LNCaP clone FGC (cell line): ENCODE data around the gene EML2.
"Not testable (repeated sequence)": the region's sequence is repeated elsewhere in the genome, so short reads cannot be mapped to it uniquely, and the experiment has no call there.

Experiments
- DNase-seq: peaks from one replicate; pipeline ENCODE4 v3.0.0-alpha.2; 2011; ENCODE audit warnings: low read depth
- H3K4me3 ChIP-seq: 2 replicates; pipeline ENCODE4 v1.5.1; 2011; ENCODE audit warnings: mild to moderate bottlenecking, low read depth, low read length, control low read depth
- TF ChIP-seq, protein P1 (sequence below): IDR thresholded peaks from 2 replicates; pipeline ENCODE4 v1.5.1; 2012; ENCODE audit warnings: mild to moderate bottlenecking; ENCODE audit not compliant: control insufficient read depth, insufficient read depth; ENCODE audit errors: extremely low read depth

The EML2 gene, protein sequence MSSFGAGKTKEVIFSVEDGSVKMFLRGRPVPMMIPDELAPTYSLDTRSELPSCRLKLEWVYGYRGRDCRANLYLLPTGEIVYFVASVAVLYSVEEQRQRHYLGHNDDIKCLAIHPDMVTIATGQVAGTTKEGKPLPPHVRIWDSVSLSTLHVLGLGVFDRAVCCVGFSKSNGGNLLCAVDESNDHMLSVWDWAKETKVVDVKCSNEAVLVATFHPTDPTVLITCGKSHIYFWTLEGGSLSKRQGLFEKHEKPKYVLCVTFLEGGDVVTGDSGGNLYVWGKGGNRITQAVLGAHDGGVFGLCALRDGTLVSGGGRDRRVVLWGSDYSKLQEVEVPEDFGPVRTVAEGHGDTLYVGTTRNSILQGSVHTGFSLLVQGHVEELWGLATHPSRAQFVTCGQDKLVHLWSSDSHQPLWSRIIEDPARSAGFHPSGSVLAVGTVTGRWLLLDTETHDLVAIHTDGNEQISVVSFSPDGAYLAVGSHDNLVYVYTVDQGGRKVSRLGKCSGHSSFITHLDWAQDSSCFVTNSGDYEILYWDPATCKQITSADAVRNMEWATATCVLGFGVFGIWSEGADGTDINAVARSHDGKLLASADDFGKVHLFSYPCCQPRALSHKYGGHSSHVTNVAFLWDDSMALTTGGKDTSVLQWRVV

DNA sequence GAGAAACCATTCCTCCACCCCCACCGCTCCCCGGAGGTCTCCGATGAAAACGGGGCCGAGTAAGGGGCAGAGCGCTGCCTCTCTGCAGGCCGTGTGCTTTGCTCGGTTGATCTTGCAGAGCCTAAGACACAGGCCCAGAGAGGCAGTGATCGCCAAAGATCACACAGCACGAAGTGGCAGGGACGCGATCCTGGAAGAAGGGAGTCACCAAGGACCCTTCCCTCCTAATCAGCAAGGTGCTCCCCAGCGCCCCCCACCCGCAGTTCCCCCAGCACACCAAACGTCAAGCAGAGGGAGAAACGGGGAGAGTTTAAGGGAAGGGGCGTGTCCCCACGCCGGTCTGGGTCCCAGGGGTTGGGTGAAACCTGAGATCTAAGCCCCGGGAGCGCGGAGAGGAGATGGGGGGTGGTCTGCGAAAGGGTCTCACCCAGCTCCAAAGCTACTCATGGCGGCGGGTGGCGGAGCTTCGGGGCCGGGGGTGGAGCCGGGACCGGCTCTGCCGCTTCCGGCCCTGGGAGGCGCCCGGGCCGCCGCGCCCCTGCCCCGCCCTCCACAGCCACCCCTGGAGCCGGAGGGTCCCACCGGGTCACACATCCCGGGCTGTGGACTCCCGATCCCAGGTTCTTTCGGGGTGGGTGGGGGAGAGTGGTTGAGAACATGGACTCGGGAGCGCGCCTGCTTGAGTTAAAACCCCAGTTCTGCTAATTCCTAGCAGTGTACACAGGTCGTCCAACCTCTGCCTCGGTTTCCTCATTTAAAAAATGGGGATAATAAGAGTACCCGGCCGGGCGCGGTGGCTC lies at the start of gene EML2:
TSS of gene EML2 (minus strand) at position 468 of the 800 bp plus-strand sequence. CDS start at position 447, 21 bp downstream.
- no peak for DNase-seq
- TF ChIP-seq, protein P1, sequence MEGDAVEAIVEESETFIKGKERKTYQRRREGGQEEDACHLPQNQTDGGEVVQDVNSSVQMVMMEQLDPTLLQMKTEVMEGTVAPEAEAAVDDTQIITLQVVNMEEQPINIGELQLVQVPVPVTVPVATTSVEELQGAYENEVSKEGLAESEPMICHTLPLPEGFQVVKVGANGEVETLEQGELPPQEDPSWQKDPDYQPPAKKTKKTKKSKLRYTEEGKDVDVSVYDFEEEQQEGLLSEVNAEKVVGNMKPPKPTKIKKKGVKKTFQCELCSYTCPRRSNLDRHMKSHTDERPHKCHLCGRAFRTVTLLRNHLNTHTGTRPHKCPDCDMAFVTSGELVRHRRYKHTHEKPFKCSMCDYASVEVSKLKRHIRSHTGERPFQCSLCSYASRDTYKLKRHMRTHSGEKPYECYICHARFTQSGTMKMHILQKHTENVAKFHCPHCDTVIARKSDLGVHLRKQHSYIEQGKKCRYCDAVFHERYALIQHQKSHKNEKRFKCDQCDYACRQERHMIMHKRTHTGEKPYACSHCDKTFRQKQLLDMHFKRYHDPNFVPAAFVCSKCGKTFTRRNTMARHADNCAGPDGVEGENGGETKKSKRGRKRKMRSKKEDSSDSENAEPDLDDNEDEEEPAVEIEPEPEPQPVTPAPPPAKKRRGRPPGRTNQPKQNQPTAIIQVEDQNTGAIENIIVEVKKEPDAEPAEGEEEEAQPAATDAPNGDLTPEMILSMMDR = peak; percentile 32
- peak within 1 kb of the TSS; percentile 62 for H3K4me3 ChIP-seq

DNA sequence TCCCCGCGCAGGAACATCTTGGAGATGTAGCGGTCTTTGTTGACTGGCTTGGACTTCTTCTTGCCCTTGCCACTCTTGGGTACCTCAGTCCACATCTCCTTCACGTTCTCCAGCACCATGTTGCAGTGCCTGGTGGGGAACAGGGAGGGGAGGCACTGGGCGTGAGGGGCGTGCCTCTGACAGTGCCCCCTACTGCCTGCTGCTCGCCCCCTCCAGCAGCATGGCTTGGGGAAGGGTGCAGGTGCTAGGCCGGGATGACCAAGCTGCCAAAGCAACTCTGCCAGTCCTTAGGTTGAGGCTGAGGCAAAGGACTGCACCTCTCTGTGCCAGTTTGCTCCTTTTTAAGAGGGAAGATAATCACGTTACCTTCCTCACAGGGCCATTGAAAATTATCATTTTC lies 48.4 kb upstream of the EML2 start:
- DNase-seq = no peak
- TF ChIP-seq, protein P1 = no peak
- H3K4me3 ChIP-seq = no peak overlapping the region

DNA sequence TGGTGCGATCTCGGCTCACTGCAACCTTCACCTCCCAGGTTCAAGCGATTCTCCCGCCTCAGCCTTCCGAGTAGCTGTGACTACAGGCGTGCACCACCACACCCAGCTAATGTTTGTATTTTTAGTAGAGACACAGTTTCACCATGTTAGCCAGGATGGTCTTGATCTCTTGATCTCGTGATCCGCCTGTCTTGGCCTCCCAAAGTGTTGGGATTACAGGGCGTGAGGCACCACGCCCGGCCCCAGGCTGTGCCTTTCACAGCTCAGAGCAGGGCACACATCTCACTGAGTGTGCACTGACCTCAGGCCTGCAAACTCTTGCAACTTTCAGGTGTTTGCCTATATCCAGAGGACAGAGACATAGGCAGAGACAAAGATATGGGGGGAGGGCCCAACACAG lies 45.8 kb upstream of the EML2 start:
- not testable (repeated sequence) for DNase-seq, H3K4me3 ChIP-seq

DNA sequence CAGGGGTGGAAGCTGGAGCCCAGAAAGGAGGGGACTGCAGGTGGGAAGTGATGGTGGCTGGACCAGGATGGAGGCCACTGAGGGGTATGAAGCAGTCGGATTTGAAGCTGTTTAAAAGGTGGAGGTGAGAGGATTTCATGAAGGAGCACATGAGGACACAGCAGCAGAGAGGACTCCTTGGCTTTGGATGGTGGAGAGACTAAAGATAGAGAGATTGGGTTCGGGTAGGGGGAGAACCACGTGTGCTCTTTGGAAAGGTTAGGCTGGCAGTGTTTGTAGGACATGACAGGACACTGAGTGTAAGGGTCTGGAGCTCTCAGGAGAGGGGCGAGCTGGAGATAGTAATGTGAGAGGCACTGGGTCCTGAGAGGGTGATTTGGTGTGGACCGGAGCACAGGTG lies 43.7 kb upstream of the EML2 start:
- DNase-seq = no peak
- TF ChIP-seq, protein P1 = no peak
- H3K4me3 ChIP-seq = no peak overlapping the region

DNA sequence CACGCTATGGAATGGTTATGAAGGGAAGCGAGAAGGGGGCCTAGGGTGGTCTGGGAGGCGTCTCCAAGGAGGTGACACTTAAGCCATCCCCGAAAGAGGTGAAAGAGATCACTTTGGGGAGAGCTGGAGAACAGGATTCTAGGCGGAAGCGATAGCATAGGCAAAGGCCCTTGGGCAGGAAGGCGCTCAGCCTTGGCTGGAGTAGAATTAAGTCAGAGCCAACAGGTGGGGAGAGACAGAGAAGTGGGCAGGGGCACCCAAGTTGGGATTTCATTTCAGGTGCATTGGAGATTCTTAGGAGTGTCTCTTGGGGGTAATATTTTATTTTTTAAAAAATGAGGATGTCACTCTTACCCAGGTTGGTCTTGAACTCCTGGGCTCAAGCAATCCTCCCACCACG lies 42.9 kb upstream of the EML2 start:
- H3K4me3 ChIP-seq = no peak overlapping the region
- no peak for DNase-seq
- TF ChIP-seq, protein P1 = no peak

DNA sequence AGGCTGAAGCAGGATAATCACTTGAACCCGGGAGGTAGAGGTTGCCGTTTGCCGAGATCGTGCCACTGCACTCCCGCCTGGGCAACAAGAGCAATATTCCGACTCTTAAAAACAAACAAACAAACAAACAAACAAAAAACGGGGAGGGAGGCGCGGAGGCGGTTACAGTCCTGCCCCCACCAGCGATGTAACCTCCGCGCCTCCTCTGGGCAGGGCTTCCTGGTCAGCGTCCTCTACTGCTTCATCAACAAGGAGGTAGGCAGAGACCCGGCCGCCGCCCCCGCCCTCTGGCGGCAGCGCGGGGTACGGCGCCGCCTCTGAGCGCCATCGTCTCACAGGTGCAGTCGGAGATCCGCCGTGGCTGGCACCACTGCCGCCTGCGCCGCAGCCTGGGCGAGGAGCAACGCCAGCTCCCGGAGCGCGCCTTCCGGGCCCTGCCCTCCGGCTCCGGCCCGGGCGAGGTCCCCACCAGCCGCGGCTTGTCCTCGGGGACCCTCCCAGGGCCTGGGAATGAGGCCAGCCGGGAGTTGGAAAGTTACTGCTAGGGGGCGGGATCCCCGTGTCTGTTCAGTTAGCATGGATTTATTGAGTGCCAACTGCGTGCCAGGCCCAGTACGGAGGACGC lies 42.3 kb upstream of the EML2 start:
- peak; percentile 50 for DNase-seq
- peak overlapping the region; percentile 25; the same call in 1 of the 2 replicates for H3K4me3 ChIP-seq
- TF ChIP-seq, protein P1 = peak; percentile 72
